ENCODE data around the gene TBC1D1.
A peak's percentile ranks its signal among the peaks of the same experiment; 100 is the strongest.

TBC1D1 gene

DNA sequence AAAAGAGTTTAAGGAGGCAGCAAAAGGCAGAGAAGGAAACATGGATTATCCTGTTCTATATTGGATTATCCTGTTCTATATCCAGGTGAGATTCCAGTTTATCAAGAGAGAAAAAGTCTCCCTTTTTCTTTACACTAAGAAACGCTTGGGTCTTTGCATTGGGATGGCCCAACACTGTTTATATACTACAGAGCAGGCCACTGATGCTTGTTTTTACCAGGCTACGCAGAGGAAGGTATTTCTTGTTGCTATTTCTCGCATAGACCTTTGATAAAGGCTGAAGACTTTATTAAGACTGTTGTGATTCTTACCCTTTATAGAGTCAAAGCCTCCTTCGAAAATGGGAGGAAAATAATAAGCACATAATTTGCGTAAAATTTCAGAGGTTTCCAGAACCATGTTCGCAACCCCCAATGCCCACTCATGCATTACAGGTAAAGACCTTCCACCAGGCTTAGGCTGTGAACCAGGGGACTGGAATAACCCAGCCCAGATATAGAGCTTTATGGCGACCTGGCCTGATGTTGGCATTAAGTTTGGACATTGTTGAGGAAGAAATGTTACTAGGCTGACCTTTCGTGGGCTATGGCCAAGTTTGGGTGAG lies 287.6 kb downstream of the TBC1D1 start:
- no peak for ATAC-seq

GRCh38 chr4:38179690-38180377 lies 288.9 kb downstream of the TBC1D1 start:
- peak; percentile 48 to 70 for ATAC-seq

GRCh38 chr4:38180456-38180855 lies 289.6 kb downstream of the TBC1D1 start:
- no peak for ATAC-seq

DNA sequence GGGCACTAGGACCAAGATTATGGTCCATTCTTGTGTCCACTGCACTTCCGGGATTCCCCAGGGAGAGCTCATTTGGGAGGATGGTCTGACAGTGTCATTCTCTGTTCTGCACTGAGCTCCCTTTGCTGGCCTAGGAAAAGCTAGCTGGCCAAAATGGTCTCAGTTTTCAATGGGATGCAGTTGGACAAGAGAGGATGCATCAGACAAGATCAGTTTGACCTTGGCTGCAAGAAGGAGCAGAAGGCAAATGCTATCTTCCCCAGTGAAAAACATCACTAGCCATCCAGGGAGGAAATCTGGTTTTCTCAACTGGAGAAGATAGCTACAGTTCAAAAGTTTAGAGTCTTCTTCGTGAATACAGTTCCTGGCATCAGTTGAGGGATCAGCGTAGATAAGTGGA lies 290.4 kb downstream of the TBC1D1 start:
- no peak for ATAC-seq

DNA sequence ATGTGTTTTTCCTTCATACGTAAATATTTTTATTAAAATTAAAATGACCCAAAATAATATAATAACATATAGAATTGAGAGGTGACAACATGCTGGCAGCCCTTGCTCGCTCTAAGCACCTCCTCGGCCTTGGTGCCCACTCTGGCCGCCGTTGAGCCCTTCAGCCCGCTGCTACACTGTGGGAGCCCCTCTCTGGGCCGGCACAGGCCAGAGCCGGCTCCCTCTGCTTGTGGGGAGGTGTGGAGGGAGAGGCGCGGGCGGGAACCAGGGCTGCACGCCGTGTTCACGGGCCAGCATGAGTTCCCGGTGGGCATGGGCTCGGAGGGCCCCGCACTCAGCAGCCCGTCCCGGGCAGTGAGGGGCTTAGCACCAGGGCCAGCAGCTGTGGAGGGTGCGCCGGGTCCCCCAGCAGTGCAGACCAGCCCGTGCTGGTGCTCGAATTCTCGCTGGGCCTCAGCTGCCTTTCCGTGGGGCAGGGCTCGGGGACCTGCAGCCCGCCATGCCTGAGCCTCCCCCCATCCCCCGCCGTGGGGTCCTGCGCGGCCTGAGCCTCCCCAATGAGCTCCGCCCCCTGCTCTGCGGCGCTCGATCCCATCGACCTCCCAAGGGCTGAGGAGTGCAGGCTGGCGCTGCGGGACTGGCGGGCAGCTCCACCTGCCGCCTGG lies 291.6 kb downstream of the TBC1D1 start:
- ATAC-seq = no peak

GRCh38 chr4:38184404-38184803 lies 293.5 kb downstream of the TBC1D1 start:
- no peak for ATAC-seq

DNA sequence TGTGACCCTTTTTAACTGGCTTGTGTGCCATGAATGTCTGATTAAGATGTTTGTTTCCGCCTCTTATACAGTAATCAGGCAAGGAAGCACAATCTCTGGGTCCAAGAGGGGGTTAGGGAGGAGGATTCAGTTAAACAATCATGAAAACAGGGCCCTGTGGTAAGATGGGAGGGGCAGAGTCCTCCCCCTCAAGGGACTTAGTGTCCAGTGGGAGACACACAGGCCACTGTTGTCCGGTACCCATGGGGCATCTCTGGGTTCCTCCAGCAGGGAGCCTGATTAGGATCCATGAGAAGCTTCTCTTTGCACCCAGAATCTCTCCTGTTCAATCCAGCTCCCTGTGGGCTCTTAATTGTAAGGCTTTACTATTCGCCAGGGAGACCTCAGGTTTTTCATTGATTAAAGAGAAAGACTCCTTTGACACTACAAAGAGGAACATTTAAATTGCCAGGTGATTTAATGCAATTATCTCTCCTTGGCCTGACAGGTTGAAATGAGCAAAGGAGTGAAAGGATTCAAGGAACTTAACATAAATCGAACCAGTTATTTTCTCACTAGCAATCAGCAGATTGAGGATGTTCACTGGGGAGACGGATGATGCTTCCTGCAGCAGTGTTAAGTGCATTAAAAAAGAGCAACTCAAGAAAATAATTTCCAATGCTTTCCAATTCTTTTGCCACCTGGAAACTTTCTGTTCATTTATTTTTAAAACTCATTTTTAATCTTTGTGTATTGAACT lies 294.7 kb downstream of the TBC1D1 start:
- no peak for ATAC-seq

DNA sequence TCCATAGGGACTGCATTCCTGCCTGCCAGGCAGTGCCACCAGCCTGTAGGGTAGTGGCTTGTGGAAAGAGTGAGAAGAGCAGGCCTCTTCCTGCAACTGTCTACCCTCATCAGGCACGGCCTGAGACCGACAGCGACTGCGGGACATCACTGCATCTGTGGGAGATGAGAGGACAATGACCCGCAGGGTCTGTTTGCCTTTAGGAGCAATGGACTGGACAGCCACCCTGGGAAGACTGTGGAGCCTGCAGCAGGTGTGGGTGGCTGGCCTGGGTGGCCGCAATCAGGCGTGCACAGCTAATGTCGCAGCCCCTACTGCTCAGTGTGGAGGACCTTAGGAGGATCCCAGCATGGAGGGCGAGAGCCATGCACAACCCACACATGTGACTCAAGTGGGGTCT lies 297.3 kb downstream of the TBC1D1 start:
- ATAC-seq = no peak

DNA sequence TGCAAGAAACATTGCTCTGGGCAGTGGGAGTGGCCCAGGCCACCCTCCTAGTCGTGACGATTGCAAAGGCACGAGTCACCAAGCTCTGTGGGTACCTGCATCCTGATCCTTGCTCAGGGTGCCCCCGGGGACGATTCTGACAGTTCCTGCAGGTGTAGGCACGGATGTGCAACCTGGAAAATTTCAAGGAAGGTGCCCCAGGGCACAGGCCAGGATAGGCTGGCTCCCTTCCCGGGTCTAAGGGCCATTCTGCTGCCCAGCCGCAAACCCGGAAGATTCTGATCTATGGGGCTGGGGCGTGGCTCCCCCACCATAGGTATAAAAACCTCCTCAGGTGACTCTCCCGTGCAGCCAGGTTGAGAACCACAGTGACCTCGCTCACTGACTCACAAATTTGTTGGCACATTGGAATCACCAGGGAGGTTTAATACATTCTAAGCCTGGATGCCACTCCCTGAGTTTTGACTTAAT lies 297.8 kb downstream of the TBC1D1 start:
- ATAC-seq = no peak

Measured in activated CD4-positive, CD25-positive, alpha-beta regulatory T cell treated with anti-CD3 and anti-CD28 coated beads, Interleukin-2, amount 50 U/mL, for 24 hours (primary cell).